ENCODE results near the gene RBM6. TPM values are rescaled to one million over a fixed set of nuclear protein-coding genes. Genes with fewer than 3 reads are reported as not detected.

RBM6 gene
- polyA plus RNA-seq, 1 of the 3 experiments (the other 2 are of a cell fraction): 67.4 TPM

- TF ChIP-seq FOSL2 (IDR thresholded peaks at IDR 0.05; ENCODE audit: borderline replicate concordance, low read depth) (no peak), RFX5 (IDR thresholded peaks at IDR 0.05; ENCODE audit: low read length) (no peak), GABPA (IDR thresholded peaks at IDR 0.05; ENCODE audit: low read depth) (no peak)
These were observed 107.5 kb downstream of the RBM6 start (continued) for GRCh38 chr3:50047426-50047825.

- Histone ChIP-seq H3K27me3 (ENCODE audit: insufficient read depth) (no peaks in the 10 kb centered on the region), H2AFZ (ENCODE audit: low read depth) (no peak overlapping the region), H3K4me2 (peak overlapping the region; percentile 65), H4K20me1 (ENCODE audit: insufficient read depth) (no peaks in the 10 kb centered on the region), H3F3A (replicated peaks; ENCODE audit: insufficient read depth) (peaks cover 18% of the 10 kb centered on the region), H3K4me1 (ENCODE audit: control insufficient read depth in 1 of 2, insufficient read depth in 2 of 2, low read depth in 1 of 2, low read length in 1 of 2) (peaks cover 0 to 14% of the 10 kb centered on the region in 2 experiments; a peak in 2 of 4 replicates), H3K4me3 (ENCODE audit: low read depth in 2 of 2, low read length in 1 of 2) (no peak overlapping the region), H3K9me2 (no peaks in the 10 kb centered on the region), H3K79me2 (ENCODE audit: insufficient read depth) (peaks cover 14% of the 10 kb centered on the region; the same call in 1 of the 2 replicates), H3K36me3 (replicated peaks in 1 of 2; ENCODE audit: control insufficient read depth in 1 of 2, insufficient read depth in 2 of 2, low read length in 1 of 2) (peaks cover 13 to 30% of the 10 kb centered on the region in 2 experiments), H3K9ac (peak overlapping the region; percentile 36; the same call in 1 of the 2 replicates), H3K9me3 (no peaks in the 10 kb centered on the region), H3K27ac (ENCODE audit: low read depth in 2 of 2, low read length in 1 of 2) (peak overlapping the region; percentile 31 to 92; a peak in 3 of 4 replicates)
- ChIA-PET CTCF (no interaction called here), POLR2A (no interaction called here)
- DNase-seq: no peak
- no peak for TF ChIP-seq CHD2 (IDR thresholded peaks at IDR 0.05; ENCODE audit: low read length, partially characterized antibody)
- peak; percentile 97 for TF ChIP-seq TCF12 (IDR thresholded peaks at IDR 0.05)
- TF ChIP-seq FOSL2 (IDR thresholded peaks at IDR 0.05; ENCODE audit: borderline replicate concordance, low read depth): peak; percentile 89
- TF ChIP-seq, protein P1, sequence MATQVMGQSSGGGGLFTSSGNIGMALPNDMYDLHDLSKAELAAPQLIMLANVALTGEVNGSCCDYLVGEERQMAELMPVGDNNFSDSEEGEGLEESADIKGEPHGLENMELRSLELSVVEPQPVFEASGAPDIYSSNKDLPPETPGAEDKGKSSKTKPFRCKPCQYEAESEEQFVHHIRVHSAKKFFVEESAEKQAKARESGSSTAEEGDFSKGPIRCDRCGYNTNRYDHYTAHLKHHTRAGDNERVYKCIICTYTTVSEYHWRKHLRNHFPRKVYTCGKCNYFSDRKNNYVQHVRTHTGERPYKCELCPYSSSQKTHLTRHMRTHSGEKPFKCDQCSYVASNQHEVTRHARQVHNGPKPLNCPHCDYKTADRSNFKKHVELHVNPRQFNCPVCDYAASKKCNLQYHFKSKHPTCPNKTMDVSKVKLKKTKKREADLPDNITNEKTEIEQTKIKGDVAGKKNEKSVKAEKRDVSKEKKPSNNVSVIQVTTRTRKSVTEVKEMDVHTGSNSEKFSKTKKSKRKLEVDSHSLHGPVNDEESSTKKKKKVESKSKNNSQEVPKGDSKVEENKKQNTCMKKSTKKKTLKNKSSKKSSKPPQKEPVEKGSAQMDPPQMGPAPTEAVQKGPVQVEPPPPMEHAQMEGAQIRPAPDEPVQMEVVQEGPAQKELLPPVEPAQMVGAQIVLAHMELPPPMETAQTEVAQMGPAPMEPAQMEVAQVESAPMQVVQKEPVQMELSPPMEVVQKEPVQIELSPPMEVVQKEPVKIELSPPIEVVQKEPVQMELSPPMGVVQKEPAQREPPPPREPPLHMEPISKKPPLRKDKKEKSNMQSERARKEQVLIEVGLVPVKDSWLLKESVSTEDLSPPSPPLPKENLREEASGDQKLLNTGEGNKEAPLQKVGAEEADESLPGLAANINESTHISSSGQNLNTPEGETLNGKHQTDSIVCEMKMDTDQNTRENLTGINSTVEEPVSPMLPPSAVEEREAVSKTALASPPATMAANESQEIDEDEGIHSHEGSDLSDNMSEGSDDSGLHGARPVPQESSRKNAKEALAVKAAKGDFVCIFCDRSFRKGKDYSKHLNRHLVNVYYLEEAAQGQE (IDR thresholded peaks at IDR 0.05; ENCODE audit: low read depth, low read length): no peak
- TF ChIP-seq GABPA (IDR thresholded peaks at IDR 0.05; ENCODE audit: low read depth): no peak
- no peak for TF ChIP-seq GATA2 (CRISPR knock-in tag; IDR thresholded peaks at IDR 0.05)
- peak; percentile 76; the same call in 1 of the 2 replicates for TF ChIP-seq POLR2AphosphoS5 (IDR thresholded peaks at IDR 0.05; ENCODE audit: low read depth, low read length)
- TF ChIP-seq, protein P2, sequence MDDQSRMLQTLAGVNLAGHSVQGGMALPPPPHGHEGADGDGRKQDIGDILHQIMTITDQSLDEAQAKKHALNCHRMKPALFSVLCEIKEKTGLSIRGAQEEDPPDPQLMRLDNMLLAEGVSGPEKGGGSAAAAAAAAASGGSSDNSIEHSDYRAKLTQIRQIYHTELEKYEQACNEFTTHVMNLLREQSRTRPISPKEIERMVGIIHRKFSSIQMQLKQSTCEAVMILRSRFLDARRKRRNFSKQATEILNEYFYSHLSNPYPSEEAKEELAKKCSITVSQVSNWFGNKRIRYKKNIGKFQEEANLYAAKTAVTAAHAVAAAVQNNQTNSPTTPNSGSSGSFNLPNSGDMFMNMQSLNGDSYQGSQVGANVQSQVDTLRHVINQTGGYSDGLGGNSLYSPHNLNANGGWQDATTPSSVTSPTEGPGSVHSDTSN (IDR thresholded peaks at IDR 0.05): peak; percentile 62
- TF ChIP-seq NRF1 (IDR thresholded peaks at IDR 0.05; ENCODE audit: low read depth, low read length): no peak
- TF ChIP-seq MEF2A (IDR thresholded peaks at IDR 0.05; ENCODE audit: borderline replicate concordance, low read depth): 0 out of 2 replicates have a peak, but pooled peaks have one; percentile 65
- TF ChIP-seq, protein P3, sequence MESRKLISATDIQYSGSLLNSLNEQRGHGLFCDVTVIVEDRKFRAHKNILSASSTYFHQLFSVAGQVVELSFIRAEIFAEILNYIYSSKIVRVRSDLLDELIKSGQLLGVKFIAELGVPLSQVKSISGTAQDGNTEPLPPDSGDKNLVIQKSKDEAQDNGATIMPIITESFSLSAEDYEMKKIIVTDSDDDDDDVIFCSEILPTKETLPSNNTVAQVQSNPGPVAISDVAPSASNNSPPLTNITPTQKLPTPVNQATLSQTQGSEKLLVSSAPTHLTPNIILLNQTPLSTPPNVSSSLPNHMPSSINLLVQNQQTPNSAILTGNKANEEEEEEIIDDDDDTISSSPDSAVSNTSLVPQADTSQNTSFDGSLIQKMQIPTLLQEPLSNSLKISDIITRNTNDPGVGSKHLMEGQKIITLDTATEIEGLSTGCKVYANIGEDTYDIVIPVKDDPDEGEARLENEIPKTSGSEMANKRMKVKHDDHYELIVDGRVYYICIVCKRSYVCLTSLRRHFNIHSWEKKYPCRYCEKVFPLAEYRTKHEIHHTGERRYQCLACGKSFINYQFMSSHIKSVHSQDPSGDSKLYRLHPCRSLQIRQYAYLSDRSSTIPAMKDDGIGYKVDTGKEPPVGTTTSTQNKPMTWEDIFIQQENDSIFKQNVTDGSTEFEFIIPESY (IDR thresholded peaks at IDR 0.05; ENCODE audit: borderline replicate concordance, low read depth): no peak
- TF ChIP-seq, protein P4, sequence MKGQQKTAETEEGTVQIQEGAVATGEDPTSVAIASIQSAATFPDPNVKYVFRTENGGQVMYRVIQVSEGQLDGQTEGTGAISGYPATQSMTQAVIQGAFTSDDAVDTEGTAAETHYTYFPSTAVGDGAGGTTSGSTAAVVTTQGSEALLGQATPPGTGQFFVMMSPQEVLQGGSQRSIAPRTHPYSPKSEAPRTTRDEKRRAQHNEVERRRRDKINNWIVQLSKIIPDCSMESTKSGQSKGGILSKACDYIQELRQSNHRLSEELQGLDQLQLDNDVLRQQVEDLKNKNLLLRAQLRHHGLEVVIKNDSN (IDR thresholded peaks at IDR 0.05; ENCODE audit: borderline replicate concordance, low read depth): no peak
- TF ChIP-seq RFX5 (IDR thresholded peaks at IDR 0.05; ENCODE audit: low read length): no peak
- peak; percentile 10; the same call in 1 of the 2 replicates for TF ChIP-seq NFIC (IDR thresholded peaks at IDR 0.05; ENCODE audit: borderline replicate concordance)
- TF ChIP-seq JUND (IDR thresholded peaks at IDR 0.05): peak; percentile 83
- no peak for TF ChIP-seq FOXJ3 (CRISPR knock-in tag; IDR thresholded peaks at IDR 0.05)
- no peak for TF ChIP-seq RXRA (IDR thresholded peaks at IDR 0.05; ENCODE audit: borderline replicate concordance, low read depth)
- TF ChIP-seq EP300 (IDR thresholded peaks at IDR 0.05; ENCODE audit: borderline replicate concordance in 1 of 2, low read depth in 1 of 2, low read length in 1 of 2): peak; percentile 34 to 53; a peak in 2 of 4 replicates
- no peak for TF ChIP-seq MXI1 (IDR thresholded peaks at IDR 0.05; ENCODE audit: low read depth, low read length)
- TF ChIP-seq TEAD4 (IDR thresholded peaks at IDR 0.05; ENCODE audit: borderline replicate concordance, insufficient read depth): peak; percentile 32; the same call in 1 of the 2 replicates
- TF ChIP-seq, protein P5, sequence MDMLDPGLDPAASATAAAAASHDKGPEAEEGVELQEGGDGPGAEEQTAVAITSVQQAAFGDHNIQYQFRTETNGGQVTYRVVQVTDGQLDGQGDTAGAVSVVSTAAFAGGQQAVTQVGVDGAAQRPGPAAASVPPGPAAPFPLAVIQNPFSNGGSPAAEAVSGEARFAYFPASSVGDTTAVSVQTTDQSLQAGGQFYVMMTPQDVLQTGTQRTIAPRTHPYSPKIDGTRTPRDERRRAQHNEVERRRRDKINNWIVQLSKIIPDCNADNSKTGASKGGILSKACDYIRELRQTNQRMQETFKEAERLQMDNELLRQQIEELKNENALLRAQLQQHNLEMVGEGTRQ (IDR thresholded peaks at IDR 0.05; ENCODE audit: borderline replicate concordance, low read depth, low read length): no peak
- TF ChIP-seq YY1 (IDR thresholded peaks at IDR 0.05; ENCODE audit: low read depth): no peak
- TF ChIP-seq ELF1 (IDR thresholded peaks at IDR 0.05): no peak
These were observed 110.4 kb downstream of the RBM6 start for GRCh38 chr3:50050361-50050760.
